Measurements from ENCODE around the gene NPAS4. TPM values are rescaled to one million over a fixed set of nuclear protein-coding genes. Genes with fewer than 3 reads are reported as not detected.

NPAS4 gene
- total and polyA plus RNA-seq, 5 donors: 0.09 to 0.84 (median 0.20) TPM

Other genes with a start within 250 kb of the NPAS4 start
- gene KLC2, start 163.3 kb upstream of the NPAS4 start, total RNA-seq: 10 to 100 TPM; 27.8 to 33.4 (median 30.6) TPM
- gene KLC2, start 163.3 kb upstream of the NPAS4 start, polyA plus RNA-seq: 34.7 TPM
- 100 to 1,000 TPM; 114 to 129 (median 125) TPM for gene RAB1B, start 152.4 kb upstream of the NPAS4 start, total RNA-seq
- 170 TPM for gene RAB1B, start 152.4 kb upstream of the NPAS4 start, polyA plus RNA-seq
- under 1 TPM in 2 of 4 donors, not detected in 2; 0.25 to 0.47 TPM for gene CNIH2, start 142.9 kb upstream of the NPAS4 start, total RNA-seq
- gene CNIH2, start 142.9 kb upstream of the NPAS4 start, polyA plus RNA-seq: 0.23 TPM
- 10 to 100 TPM; 48.0 to 65.3 (median 50.5) TPM for gene YIF1A, start 131.9 kb upstream of the NPAS4 start, total RNA-seq
- gene YIF1A, start 131.9 kb upstream of the NPAS4 start, polyA plus RNA-seq: 56.1 TPM
- gene TMEM151A, start 129.1 kb upstream of the NPAS4 start, total RNA-seq: under 1 TPM; 0.20 to 0.31 (median 0.26) TPM
- gene TMEM151A, start 129.1 kb upstream of the NPAS4 start, polyA plus RNA-seq: 0.45 TPM
- 10 to 100 TPM; 10.5 to 22.9 (median 21.9) TPM for gene CD248, start 104.0 kb upstream of the NPAS4 start, total RNA-seq
- 12.0 TPM for gene CD248, start 104.0 kb upstream of the NPAS4 start, polyA plus RNA-seq
- 1 to 10 TPM; 2.0 to 3.8 (median 2.2) TPM for gene RIN1, start 84.6 kb upstream of the NPAS4 start, total RNA-seq
- 1.6 TPM for gene RIN1, start 84.6 kb upstream of the NPAS4 start, polyA plus RNA-seq
- 10 to 100 TPM; 12.7 to 19.8 (median 15.0) TPM for gene BRMS1, start 75.9 kb upstream of the NPAS4 start, total RNA-seq
- gene BRMS1, start 75.9 kb upstream of the NPAS4 start, polyA plus RNA-seq: 26.0 TPM
- 10 to 100 TPM; 43.9 to 67.1 (median 57.0) TPM for gene B4GAT1, start 73.4 kb upstream of the NPAS4 start, total RNA-seq
- 60.2 TPM for gene B4GAT1, start 73.4 kb upstream of the NPAS4 start, polyA plus RNA-seq
- 10 to 100 TPM; 18.7 to 33.2 (median 30.0) TPM for gene SLC29A2, start 49.3 kb upstream of the NPAS4 start, total RNA-seq
- 24.3 TPM for gene SLC29A2, start 49.3 kb upstream of the NPAS4 start, polyA plus RNA-seq
- 10 to 100 TPM; 47.5 to 53.0 (median 50.1) TPM for gene MRPL11, start 17.8 kb downstream of the NPAS4 start, total RNA-seq
- gene MRPL11, start 17.8 kb downstream of the NPAS4 start, polyA plus RNA-seq: 62.6 TPM
- 10 to 100 TPM in 3 of 4 donors, 1 to 10 TPM in 1; 9.9 to 14.2 (median 12.8) TPM for gene PELI3, start 45.9 kb downstream of the NPAS4 start, total RNA-seq
- gene PELI3, start 45.9 kb downstream of the NPAS4 start, polyA plus RNA-seq: 12.8 TPM
- gene DPP3, start 59.4 kb downstream of the NPAS4 start, total RNA-seq: 10 to 100 TPM in 3 of 4 donors, 1 to 10 TPM in 1; 9.5 to 16.2 (median 14.7) TPM
- 10.5 TPM for gene DPP3, start 59.4 kb downstream of the NPAS4 start, polyA plus RNA-seq
- 10 to 100 TPM; 19.3 to 25.2 (median 21.4) TPM for gene BBS1, start 89.6 kb downstream of the NPAS4 start, total RNA-seq
- 12.4 TPM for gene BBS1, start 89.6 kb downstream of the NPAS4 start, polyA plus RNA-seq
- 1 to 10 TPM; 6.6 to 7.8 (median 7.5) TPM for gene ZDHHC24, start 125.0 kb downstream of the NPAS4 start, total RNA-seq
- 6.3 TPM for gene ZDHHC24, start 125.0 kb downstream of the NPAS4 start, polyA plus RNA-seq
- gene ACTN3, start 125.9 kb downstream of the NPAS4 start, total RNA-seq: under 1 TPM in 1 of 4 donors, not detected in 3; 0.09 TPM
- 0.05 TPM for gene ACTN3, start 125.9 kb downstream of the NPAS4 start, polyA plus RNA-seq
- 100 to 1,000 TPM in 2 of 4 donors, 10 to 100 TPM in 2; 85.5 to 136 (median 95.2) TPM for gene CTSF, start 147.6 kb downstream of the NPAS4 start, total RNA-seq
- gene CTSF, start 147.6 kb downstream of the NPAS4 start, polyA plus RNA-seq: 56.0 TPM
- gene CCDC87, start 172.0 kb downstream of the NPAS4 start, total RNA-seq: under 1 TPM; 0.53 to 0.99 (median 0.68) TPM
- gene CCDC87, start 172.0 kb downstream of the NPAS4 start, polyA plus RNA-seq: 0.43 TPM
- gene CCS, start 172.2 kb downstream of the NPAS4 start, total RNA-seq: 10 to 100 TPM; 30.3 to 40.2 (median 34.2) TPM
- 45.8 TPM for gene CCS, start 172.2 kb downstream of the NPAS4 start, polyA plus RNA-seq
- gene RBM14, start 195.6 kb downstream of the NPAS4 start, total RNA-seq: 10 to 100 TPM; 30.8 to 45.6 (median 33.6) TPM
- 28.1 TPM for gene RBM14, start 195.6 kb downstream of the NPAS4 start, polyA plus RNA-seq
- gene RBM4, start 217.7 kb downstream of the NPAS4 start, total RNA-seq: 10 to 100 TPM; 66.9 to 77.9 (median 68.3) TPM
- gene RBM4, start 217.7 kb downstream of the NPAS4 start, polyA plus RNA-seq: 63.3 TPM